IPS-18a (cell line): ENCODE measurements around the gene SZT2.
"Not testable (repeated sequence)": the region's sequence is repeated elsewhere in the genome, so short reads cannot be mapped to it uniquely, and the experiment has no call there.

Experiments used
- H3K27ac ChIP-seq: one replicate; pipeline ENCODE4 v1.5.1; 2013; ENCODE audit warnings: low read length
- H3K27me3 ChIP-seq: one replicate; pipeline ENCODE4 v1.6.1; 2013; ENCODE audit warnings: mild to moderate bottlenecking, low read length; ENCODE audit not compliant: control insufficient read depth, insufficient read depth
- H3K36me3 ChIP-seq: one replicate; pipeline ENCODE4 v1.6.1; 2013; ENCODE audit warnings: low read depth, low read length; ENCODE audit not compliant: control insufficient read depth
- H3K4me1 ChIP-seq: one replicate; pipeline ENCODE4 v1.6.1; 2013; ENCODE audit warnings: low read depth, low read length; ENCODE audit not compliant: control insufficient read depth
- H3K4me3 ChIP-seq: one replicate; pipeline ENCODE4 v1.5.1; 2013; ENCODE audit warnings: low read length
- H3K9ac ChIP-seq: one replicate; pipeline ENCODE4 v1.6.1; 2013; ENCODE audit warnings: mild to moderate bottlenecking, low read length, moderate library complexity
- H3K9me3 ChIP-seq: one replicate; pipeline ENCODE4 v1.6.1; 2013; ENCODE audit warnings: low read depth, low read length; ENCODE audit not compliant: control insufficient read depth

SZT2 gene

GRCh38 chr1:43365678-43366077 is 24.0 kb upstream of the SZT2 start:
- Histone ChIP-seq H3K4me3 (no peak overlapping the region), H3K4me1 (peaks cover 17% of the 10 kb centered on the region), H3K27ac (no peak overlapping the region), H3K9me3 (no peaks in the 10 kb centered on the region), H3K27me3 (no peaks in the 10 kb centered on the region), H3K9ac (no peak overlapping the region), H3K36me3 (peaks cover 23% of the 10 kb centered on the region)

DNA sequence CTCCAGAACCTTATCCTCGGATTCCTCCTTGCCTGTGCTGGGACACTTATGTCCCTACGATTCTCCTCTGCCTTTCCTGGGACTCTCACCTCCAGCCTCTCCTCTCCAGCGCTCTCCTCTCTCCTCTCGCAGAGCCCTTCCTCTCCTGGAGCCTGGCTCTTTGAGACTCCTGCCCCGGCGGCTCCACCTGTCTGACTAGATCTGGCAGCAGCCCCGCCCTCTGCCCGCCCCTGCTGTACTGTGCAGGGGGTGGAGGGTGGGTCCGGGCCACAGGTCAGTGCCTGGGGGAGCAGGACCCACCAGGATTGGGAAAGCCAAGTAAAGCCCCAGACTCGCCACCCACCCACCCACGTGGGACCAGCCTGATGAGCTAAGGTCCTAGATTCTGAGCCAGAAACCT is 23.5 kb upstream of the SZT2 start:
- Histone ChIP-seq H3K9ac (no peak overlapping the region), H3K36me3 (peaks cover 18% of the 10 kb centered on the region), H3K4me3 (peak overlapping the region; percentile 80), H3K27ac (no peak overlapping the region), H3K9me3 (no peaks in the 10 kb centered on the region), H3K4me1 (peaks cover 17% of the 10 kb centered on the region), H3K27me3 (no peaks in the 10 kb centered on the region)

- no peaks in the 10 kb centered on the region for H3K9me3 ChIP-seq
- H3K4me3 ChIP-seq, result peak overlapping the region; percentile 80
- peaks cover 14% of the 10 kb centered on the region for H3K36me3 ChIP-seq
- H3K9ac ChIP-seq, result no peak overlapping the region
- H3K27me3 ChIP-seq, result no peaks in the 10 kb centered on the region
- H3K4me1 ChIP-seq, result peaks cover 17% of the 10 kb centered on the region
- H3K27ac ChIP-seq, result no peak overlapping the region
Observed at GRCh38 chr1:43366601-43367025, 23.1 kb upstream of the SZT2 start.

DNA sequence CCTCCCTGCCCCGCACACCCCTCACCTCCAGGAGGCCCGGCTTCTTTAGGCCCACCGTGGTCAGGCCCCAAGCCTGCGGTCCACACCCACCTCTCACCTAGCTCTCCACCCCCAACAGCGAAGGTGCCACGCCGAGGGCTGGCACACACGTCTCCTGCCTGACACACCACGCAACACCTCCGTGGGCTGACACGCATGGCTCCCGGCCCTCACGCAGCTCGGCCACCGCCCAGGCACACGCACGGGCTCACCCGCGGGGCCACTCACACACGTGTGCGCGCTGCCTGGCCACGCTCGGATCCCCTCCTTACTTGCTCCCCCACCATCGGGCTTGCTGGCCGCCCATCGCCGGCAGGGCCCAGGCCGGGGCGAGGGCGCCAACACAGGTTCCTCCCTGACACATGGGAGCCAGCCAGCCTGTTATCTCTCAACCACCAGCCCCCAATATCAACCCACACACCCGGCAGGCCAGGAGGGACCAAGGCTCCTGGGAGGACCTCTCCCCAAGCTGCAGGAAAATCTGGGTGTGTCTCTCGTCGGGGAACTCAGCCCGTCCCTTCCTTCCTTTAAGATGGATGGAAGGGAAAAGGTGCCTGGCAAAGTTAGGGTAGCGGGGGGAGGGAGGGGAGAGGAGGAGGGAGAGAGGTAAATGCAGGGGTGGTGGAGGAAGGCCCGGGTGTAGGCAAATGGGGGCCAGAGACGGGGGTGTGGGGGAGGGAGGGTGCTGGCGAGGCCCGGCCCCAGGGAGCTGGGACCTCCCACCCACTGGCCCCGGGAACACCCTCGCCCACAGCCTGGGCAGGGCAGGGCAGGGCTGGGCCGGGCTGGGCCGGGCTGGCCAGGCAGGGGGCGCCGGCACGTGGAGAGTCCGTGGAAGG is 22.4 kb upstream of the SZT2 start:
- Histone ChIP-seq H3K4me3 (peak overlapping the region; percentile 80), H3K4me1 (peaks cover 17% of the 10 kb centered on the region), H3K9ac (peak overlapping the region; percentile 58), H3K36me3 (peaks cover 8% of the 10 kb centered on the region), H3K27ac (no peak overlapping the region), H3K9me3 (no peaks in the 10 kb centered on the region), H3K27me3 (no peaks in the 10 kb centered on the region)

- Histone ChIP-seq H3K4me1 (peaks cover 17% of the 10 kb centered on the region), H3K27ac (no peak within 1 kb of the TSS), H3K4me3 (peak within 1 kb of the TSS; percentile 80), H3K9ac (peak within 1 kb of the TSS; percentile 71), H3K36me3 (peaks cover 2% of the 10 kb centered on the region), H3K9me3 (no peaks in the 10 kb centered on the region), H3K27me3 (no peaks in the 10 kb centered on the region)
Observed at GRCh38 chr1:43367904-43368645, 21.6 kb upstream of the SZT2 start, which contains the start of gene ELOVL1. TSS of gene ELOVL1 (minus strand) at chr1:43368011. CDS start at chr1:43365609, 2,402 bp downstream.

GRCh38 chr1:43368646-43369020 is 21.1 kb upstream of the SZT2 start:
- Histone ChIP-seq H3K4me1 (peaks cover 17% of the 10 kb centered on the region), H3K27ac (no peak overlapping the region)

DNA sequence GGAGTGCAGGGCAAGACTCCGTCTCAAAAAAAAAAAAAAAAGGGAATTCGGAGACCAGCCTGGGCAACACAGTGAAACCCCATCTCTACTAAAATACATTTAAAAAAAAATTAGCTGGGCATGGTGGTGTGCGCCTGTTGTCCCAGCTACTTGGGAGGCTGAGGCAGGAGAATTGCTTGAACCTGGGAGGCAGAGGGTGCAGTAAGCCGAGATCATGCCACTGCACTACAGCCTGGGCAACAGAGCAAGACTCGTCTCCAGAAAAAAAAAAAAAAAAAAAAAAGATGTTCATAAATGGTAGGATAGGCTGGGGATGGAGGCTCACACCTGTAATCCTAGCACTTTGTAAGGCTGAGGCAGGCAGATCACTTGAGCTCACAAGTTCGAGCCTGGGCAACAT is 19.9 kb upstream of the SZT2 start:
- H3K36me3 ChIP-seq, H3K9me3 ChIP-seq, H3K27me3 ChIP-seq, H3K4me3 ChIP-seq, H3K27ac ChIP-seq, H3K9ac ChIP-seq: not testable (repeated sequence)
- peaks cover 17% of the 10 kb centered on the region for H3K4me1 ChIP-seq

More at GRCh38 chr1:43368646-43369020, 21.1 kb upstream of the SZT2 start:
- H3K4me3 ChIP-seq, result peak overlapping the region; percentile 65
- no peaks in the 10 kb centered on the region for H3K9me3 ChIP-seq
- no peaks in the 10 kb centered on the region for H3K27me3 ChIP-seq
- H3K9ac ChIP-seq, result peak overlapping the region; percentile 71
- H3K36me3 ChIP-seq, result no peaks in the 10 kb centered on the region

- H3K36me3 ChIP-seq, result no peaks in the 10 kb centered on the region
- H3K9ac ChIP-seq, result no peak overlapping the region
- H3K27me3 ChIP-seq, result no peaks in the 10 kb centered on the region
- no peak overlapping the region for H3K4me3 ChIP-seq
- H3K27ac ChIP-seq, result no peak overlapping the region
- H3K4me1 ChIP-seq, result peaks cover 17% of the 10 kb centered on the region
- no peaks in the 10 kb centered on the region for H3K9me3 ChIP-seq
Observed at GRCh38 chr1:43370564-43370963, 19.1 kb upstream of the SZT2 start.

DNA sequence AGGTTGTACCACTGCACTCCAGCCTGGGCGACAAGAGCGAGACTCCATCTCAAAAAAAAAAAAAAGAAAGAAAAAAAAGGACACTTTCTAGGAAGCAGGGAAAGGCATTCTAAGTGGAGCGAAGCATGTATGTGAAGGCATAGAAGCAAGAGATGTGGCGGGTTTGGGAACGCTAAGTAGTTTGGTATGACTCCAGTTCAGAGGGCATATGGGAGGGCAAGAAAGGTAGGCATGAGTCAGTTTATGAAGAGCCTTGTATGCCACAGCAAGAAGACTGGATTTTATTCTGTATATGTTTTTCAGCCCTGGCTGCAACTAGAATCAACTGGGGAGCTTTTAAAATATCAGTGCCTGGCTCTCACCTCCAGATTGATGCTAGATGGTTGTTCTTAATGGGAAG is 17.5 kb upstream of the SZT2 start:
- H3K9ac ChIP-seq, result no peak overlapping the region
- peaks cover 4% of the 10 kb centered on the region for H3K4me1 ChIP-seq
- no peak overlapping the region for H3K4me3 ChIP-seq
- H3K36me3 ChIP-seq, result no peaks in the 10 kb centered on the region
- H3K27me3 ChIP-seq, result no peaks in the 10 kb centered on the region
- H3K27ac ChIP-seq, result no peak overlapping the region
- H3K9me3 ChIP-seq, result no peaks in the 10 kb centered on the region

DNA sequence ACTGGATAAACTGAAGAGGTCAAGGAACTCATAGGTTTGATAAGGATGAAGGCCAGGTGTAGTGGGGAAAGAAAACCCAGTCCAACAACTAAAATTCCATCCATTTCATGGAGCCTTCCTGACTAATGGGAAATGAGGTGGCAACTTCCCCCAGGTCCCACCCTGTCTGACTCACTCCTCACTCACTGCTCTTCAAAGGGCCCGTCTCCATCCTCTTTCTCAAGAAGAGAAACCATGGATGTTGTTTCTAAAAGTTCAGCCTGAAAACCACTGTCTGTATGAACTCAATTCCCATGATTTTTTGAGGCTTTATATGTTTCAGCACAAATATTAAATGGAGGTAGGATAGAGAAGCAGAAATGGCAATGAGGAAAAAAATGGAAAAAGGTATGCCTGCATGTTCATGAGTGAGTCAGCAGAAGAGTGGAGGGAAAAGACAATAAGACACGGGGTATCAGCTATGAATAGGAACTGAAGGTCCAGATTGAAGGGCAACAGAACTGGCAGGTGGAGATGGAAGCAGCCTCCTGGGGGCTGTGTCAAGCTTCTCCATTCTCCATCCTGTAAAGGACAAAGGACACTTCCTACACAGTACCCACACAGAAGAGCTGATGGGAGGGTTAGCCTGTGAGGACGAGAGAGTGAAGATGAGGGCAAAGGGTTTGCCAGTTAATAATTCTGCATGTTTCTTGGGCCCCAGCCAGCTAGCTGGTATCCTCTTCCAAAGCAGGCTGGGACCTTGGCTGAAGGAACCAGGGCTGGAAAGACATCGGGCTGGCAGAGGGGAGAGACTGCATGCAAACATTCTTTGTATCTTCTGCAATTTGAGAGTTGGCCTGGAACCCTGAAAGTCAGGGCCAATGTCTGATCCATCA is 16.4 kb upstream of the SZT2 start:
- Histone ChIP-seq H3K4me1 (peaks cover 4% of the 10 kb centered on the region), H3K4me3 (no peak overlapping the region), H3K9ac (no peak overlapping the region), H3K27ac (no peak overlapping the region), H3K27me3 (no peaks in the 10 kb centered on the region), H3K36me3 (no peaks in the 10 kb centered on the region), H3K9me3 (no peaks in the 10 kb centered on the region)

GRCh38 chr1:43376723-43377235 is 12.9 kb upstream of the SZT2 start:
- H3K4me1 ChIP-seq, result no peaks in the 10 kb centered on the region
- H3K36me3 ChIP-seq, result no peaks in the 10 kb centered on the region
- no peak overlapping the region for H3K4me3 ChIP-seq
- no peaks in the 10 kb centered on the region for H3K9me3 ChIP-seq
- no peaks in the 10 kb centered on the region for H3K27me3 ChIP-seq
- no peak overlapping the region for H3K9ac ChIP-seq
- no peak overlapping the region for H3K27ac ChIP-seq
